ENCODE results near the gene PNLIPRP3. TPM values are rescaled to one million over a fixed set of nuclear protein-coding genes. Genes with fewer than 3 reads are reported as not detected.

Gene PNLIPRP3
- total and polyA plus RNA-seq, 10 donors, result not detected

- no peak for DNase-seq
- H3K4me1 ChIP-seq, result no peaks in the 10 kb centered on the region
- H3K4me3 ChIP-seq, result no peak overlapping the region
- H3K9me3 ChIP-seq, result peaks cover 0 to 6% (median 0%) of the 10 kb centered on the region in 8 donors
- H3K27ac ChIP-seq, result no peak overlapping the region
- no peaks in the 10 kb centered on the region for H3K36me3 ChIP-seq
- peaks cover 0 to 3% (median 0%) of the 10 kb centered on the region in 7 donors for H3K27me3 ChIP-seq (replicated peaks in 1 of 7)
- intact Hi-C loops (cut with DNase I; ENCODE audit: low total_unique reads), result no loop called here
- TF ChIP-seq POLR2AphosphoS5 (IDR thresholded peaks at IDR 0.05) (no peak), CTCF (IDR thresholded peaks at IDR 0.05 in 8 of 11, conservative IDR thresholded peaks at IDR 0.05 in 3 of 11) (no peak)
- WGBS, 5 donors, result 53 to 83% (median 58%) methylated on average over 4 of the region's 4 CpGs
Observed at GRCh38 chr10:116475866-116476265, 48.2 kb downstream of the PNLIPRP3 start.

- Histone ChIP-seq H3K36me3 (no peaks in the 10 kb centered on the region), H3K27me3 (replicated peaks in 1 of 7) (peaks cover 0 to 3% (median 0%) of the 10 kb centered on the region in 7 donors), H3K4me3 (no peak overlapping the region), H3K9me3 (peaks cover 0 to 6% (median 0%) of the 10 kb centered on the region in 8 donors), H3K27ac (no peak overlapping the region), H3K4me1 (no peaks in the 10 kb centered on the region)
- no peak for DNase-seq
- intact Hi-C loops (cut with DNase I; ENCODE audit: low total_unique reads), result no loop called here
- no peak for TF ChIP-seq POLR2A (IDR thresholded peaks at IDR 0.05)
- TF ChIP-seq CTCF (IDR thresholded peaks at IDR 0.05 in 8 of 11, conservative IDR thresholded peaks at IDR 0.05 in 3 of 11), result no peak
- no peak for TF ChIP-seq POLR2AphosphoS5 (IDR thresholded peaks at IDR 0.05)
- 80 to 90% (median 86%) methylated on average over 4 of the region's 4 CpGs for WGBS, 5 donors
Observed at GRCh38 chr10:116476461-116476860, 48.8 kb downstream of the PNLIPRP3 start.

- intact Hi-C loops (cut with DNase I; ENCODE audit: low total_unique reads), result no loop called here
Observed at GRCh38 chr10:116477986-116478664, 50.5 kb downstream of the PNLIPRP3 start.

GRCh38 chr10:116486770-116487448 is 59.3 kb downstream of the PNLIPRP3 start:
- TF ChIP-seq POLR2A (IDR thresholded peaks at IDR 0.05), result no peak
- TF ChIP-seq POLR2AphosphoS5 (IDR thresholded peaks at IDR 0.05), result no peak
- no peak for TF ChIP-seq CTCF (IDR thresholded peaks at IDR 0.05 in 8 of 11, conservative IDR thresholded peaks at IDR 0.05 in 3 of 11)
- DNase-seq, result no peak
- H3K9me3 ChIP-seq, result no peaks in the 10 kb centered on the region
- no peak overlapping the region for H3K4me3 ChIP-seq
- no peaks in the 10 kb centered on the region for H3K36me3 ChIP-seq
- 70 to 88% (median 74%) methylated on average over 7 of the region's 7 CpGs for WGBS, 5 donors
- no peak overlapping the region for H3K27ac ChIP-seq
- intact Hi-C loops (cut with DNase I; ENCODE audit: low total_unique reads), result no loop called here
- peaks cover 0 to 5% (median 0%) of the 10 kb centered on the region in 7 donors for H3K27me3 ChIP-seq (replicated peaks in 1 of 7)
- H3K4me1 ChIP-seq, result no peaks in the 10 kb centered on the region

More at GRCh38 chr10:116477986-116478664, 50.5 kb downstream of the PNLIPRP3 start:
- peaks cover 0 to 6% (median 0%) of the 10 kb centered on the region in 8 donors for H3K9me3 ChIP-seq
- no peaks in the 10 kb centered on the region for H3K4me1 ChIP-seq
- H3K4me3 ChIP-seq, result no peak overlapping the region
- 60 to 73% (median 62%) methylated on average over 12 of the region's 12 CpGs for WGBS, 5 donors
- H3K27me3 ChIP-seq (replicated peaks in 1 of 7), result no peaks in the 10 kb centered on the region
- no peak for DNase-seq
- H3K27ac ChIP-seq, result no peak overlapping the region
- TF ChIP-seq POLR2AphosphoS5 (IDR thresholded peaks at IDR 0.05) (no peak), POLR2A (IDR thresholded peaks at IDR 0.05) (no peak)
- H3K36me3 ChIP-seq, result no peaks in the 10 kb centered on the region

Data from spleen (tissue), 11 donors.